GM19193 (cell line): ENCODE data around the gene ALB.

Experiments
- POLR2A ChIP-seq: IDR thresholded peaks from 4 replicates; pipeline ENCODE4 v1.6.1; 2011; ENCODE audit not compliant: insufficient read depth, insufficient read length; ENCODE audit errors: extremely low read depth

The ALB gene

GRCh38 chr4:73419106-73420038 lies 15.3 kb downstream of the ALB start:
- no peak for TF ChIP-seq POLR2A

- no peak for TF ChIP-seq POLR2A
Measured at GRCh38 chr4:73420615-73421014, 16.5 kb downstream of the ALB start.

GRCh38 chr4:73421708-73422457 lies 17.8 kb downstream of the ALB start:
- no peak for TF ChIP-seq POLR2A

- TF ChIP-seq POLR2A: no peak
Measured at GRCh38 chr4:73422458-73422752, 18.3 kb downstream of the ALB start.

- TF ChIP-seq POLR2A: no peak
Measured at GRCh38 chr4:73423184-73423583, 19.1 kb downstream of the ALB start.

GRCh38 chr4:73426666-73427065 lies 22.6 kb downstream of the ALB start:
- no peak for TF ChIP-seq POLR2A

GRCh38 chr4:73429118-73429517 lies 25.0 kb downstream of the ALB start:
- no peak for TF ChIP-seq POLR2A

GRCh38 chr4:73429826-73430587 lies 25.9 kb downstream of the ALB start:
- no peak for TF ChIP-seq POLR2A

- TF ChIP-seq POLR2A: no peak
Measured at GRCh38 chr4:73431813-73432168, 27.7 kb downstream of the ALB start.

- TF ChIP-seq POLR2A: no peak
Measured at GRCh38 chr4:73432169-73433000, 28.3 kb downstream of the ALB start.

GRCh38 chr4:73433140-73433539 lies 29.1 kb downstream of the ALB start:
- no peak for TF ChIP-seq POLR2A

- no peak for TF ChIP-seq POLR2A
Measured at GRCh38 chr4:73434311-73434710, 30.2 kb downstream of the ALB start.

- TF ChIP-seq POLR2A: no peak
Measured at GRCh38 chr4:73435984-73436383, 31.9 kb downstream of the ALB start, which contains the start of gene AFP. AFP (plus strand) TSS chr4:73436221; CDS start chr4:73436263, 42 bp downstream.
